Hippocampal formation (tissue), 2 donors: ENCODE data around the gene SLIT3.
"Not testable (repeated sequence)": the region's sequence is repeated elsewhere in the genome, so short reads cannot be mapped to it uniquely, and the experiment has no call there.

Experiments
- DNase-seq, 2 donors: peaks; one replicate each; lab custom pipeline; 2025; lab: John Stamatoyannopoulos, UW

Gene SLIT3

DNA sequence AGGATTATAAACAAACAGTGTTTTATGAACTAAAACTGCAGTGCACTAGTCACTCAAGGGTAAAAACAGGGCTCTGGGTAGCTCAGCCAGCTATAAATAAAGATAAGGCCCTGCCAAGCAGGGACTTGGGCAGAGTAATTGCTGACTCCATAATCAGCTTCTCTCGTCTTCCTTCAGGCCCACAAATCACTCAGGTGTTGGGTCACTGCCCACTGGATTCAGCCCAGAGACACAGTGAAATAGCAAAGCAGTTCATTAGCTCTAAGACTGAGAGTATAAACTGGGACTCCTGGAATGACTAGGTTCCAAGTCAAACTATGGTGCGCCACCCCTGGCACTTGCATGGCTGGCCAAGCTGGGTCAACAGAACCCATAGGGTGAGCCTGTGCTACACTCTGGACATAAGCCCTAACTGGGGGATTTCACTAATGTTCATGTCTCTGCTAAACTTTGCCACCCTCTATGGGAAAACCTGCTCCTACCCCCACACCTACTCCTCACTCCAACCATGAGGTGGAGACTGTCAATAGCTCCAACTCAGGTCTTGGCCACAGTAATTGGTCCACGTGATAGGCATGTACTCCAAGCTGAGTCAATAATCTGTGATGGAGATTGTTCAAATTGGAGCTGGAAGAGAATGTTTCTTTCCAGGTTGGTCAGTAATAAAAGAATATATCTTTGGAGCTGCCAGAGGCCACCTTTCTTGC, 158.5 kb downstream of the SLIT3 start:
- DNase-seq: no peak

DNA sequence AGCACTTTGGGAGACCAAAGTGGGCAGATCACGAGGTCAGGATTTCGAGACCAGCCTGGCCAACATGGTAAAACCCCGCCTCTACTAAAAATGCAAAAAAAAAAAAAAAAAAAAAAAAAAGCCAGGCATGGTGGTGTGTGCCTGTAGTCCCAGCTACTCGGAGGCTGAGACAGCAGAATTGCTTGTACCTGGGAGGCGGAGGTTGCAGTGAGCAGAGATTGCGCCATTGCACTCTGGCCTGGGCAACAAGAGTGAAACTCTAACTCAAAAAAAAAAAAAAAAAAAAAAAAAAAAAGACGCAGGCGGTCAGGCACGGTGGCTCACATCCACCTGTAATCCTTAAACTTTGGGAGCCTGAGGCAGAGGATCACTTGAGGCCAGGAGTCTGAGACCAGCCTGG, 160.7 kb downstream of the SLIT3 start:
- DNase-seq: not testable (repeated sequence)

DNA sequence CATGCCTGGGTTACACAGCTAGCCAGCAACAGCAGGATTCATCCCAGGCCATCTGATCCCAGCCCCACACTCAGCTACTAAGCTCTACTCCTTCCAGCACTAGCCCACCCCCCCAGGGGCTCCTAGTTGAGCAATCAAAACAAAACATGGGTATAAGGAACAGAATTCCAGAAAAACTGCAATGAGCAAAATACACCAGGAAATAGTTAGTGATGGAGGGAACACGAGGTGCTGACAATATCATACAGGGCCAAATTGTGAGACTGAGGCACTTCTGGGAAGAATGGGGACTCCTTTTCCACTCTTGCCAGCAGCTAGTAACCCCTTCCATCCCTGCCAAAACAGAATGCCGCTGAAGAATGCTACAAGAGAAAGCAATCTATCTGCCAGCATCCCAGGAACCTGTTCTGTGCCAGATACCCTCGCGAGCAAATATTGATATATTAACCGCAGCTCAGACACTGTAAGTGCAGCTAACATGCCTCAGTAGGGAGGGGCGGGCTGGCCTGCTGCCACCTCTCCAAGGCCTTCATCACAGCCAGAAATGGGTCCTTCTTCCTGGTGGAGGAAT, 161.4 kb downstream of the SLIT3 start:
- DNase-seq: no peak

DNA sequence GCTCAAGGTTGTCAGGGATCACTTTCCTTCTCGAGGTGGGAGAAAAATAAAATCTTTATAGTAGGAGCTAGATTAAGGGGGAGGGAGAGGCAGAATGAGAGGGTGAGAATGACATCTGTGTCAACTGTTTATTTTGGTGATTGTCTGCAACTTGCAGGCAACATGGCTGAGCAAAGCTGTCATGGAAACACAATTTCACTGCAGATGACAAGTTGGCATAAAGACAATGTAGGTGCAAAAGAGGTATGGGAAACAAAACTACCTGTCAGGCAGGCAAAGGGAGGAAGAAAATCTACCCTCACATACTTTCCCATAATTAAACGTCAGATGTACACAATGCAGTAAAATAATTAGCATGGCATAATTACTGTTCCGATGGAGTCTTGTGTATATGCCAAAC, 167.4 kb downstream of the SLIT3 start:
- DNase-seq: no peak

DNA sequence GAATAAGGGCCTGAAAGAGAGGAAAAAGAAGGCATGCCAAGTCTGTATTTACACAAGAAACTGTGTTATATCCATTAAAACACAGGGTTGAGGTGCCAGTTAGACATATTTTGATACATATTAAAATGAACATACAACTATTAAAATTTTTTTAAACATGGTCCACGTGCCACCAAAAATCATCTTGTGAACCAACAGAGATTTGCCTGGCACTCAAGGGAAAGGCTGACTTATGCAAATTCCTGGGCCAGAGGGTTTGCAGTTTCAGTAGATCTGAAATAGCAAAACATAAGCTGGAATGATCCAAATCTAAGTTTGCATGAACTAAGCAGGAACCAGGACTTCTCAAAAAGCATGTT, 168.7 kb downstream of the SLIT3 start:
- DNase-seq: no peak

DNA sequence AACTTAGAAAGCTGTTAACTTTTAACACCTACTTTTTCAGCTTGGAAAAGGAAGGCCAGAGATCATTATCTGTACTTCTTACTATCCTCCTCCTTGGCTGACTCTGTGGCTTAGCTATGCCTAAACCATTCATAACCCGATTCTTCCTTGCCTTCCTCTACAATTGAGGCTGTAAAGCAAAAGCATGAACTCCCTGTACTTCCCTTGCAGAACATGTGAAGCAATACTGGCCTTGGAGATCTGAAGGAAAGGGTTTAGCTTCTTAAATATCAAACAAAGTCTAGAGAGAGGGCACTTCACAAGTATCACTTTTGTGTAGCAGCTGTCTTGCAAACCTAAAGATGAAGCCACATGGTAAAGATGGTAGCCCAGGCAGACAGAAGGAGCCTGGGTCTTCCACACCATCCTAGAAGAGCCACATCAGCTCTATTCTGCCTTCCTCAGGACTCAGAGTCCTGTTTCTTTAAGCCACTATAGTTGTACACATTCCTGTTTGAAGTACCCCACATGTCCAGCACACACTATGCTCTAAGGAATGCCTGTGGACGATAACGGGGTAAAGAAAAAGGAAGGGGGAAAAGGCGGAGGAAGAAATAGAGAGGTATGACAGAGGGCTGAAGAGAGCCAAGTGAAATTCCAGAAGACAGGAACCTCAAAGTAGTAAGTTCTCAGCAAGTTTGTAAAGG, 169.2 kb downstream of the SLIT3 start:
- no peak for DNase-seq

DNA sequence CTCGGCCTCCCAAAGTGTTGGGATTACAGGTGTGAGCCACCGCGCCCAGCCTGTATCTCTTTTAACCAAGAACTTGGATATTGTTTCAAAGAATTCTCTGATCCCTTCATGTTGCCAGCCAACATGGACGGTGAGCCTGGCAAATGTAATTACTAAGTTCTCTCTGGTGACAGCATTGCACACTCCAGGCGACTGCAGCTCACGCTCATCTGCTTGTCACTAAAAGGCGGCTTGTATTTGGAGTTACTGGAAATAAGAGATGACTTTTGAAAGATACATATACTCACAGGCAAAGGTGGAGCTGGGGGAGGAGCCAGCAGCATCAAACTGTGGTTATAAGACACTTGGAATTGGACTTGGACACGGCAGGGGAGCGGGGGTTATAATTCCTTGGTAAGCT, 172.3 kb downstream of the SLIT3 start:
- DNase-seq: no peak

DNA sequence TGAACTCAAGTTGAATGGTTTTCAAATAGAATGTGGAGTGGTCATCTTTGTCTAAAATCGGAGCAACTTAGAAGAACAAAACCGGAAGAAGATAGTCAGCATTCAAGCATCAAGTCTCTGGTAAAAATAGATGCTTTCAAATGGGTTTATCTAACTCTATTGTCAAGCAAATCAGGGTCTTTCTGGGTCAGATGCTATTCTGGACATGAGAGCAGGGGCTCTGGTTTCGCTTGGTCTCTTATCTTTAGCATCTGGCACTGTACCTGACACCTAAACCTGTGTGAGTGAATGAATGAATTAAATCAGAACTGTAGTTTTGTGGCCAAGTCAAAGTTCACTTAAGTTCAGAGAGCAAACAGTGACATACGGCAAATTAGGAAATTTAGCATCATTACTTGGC, 173.5 kb downstream of the SLIT3 start:
- no peak for DNase-seq

DNA sequence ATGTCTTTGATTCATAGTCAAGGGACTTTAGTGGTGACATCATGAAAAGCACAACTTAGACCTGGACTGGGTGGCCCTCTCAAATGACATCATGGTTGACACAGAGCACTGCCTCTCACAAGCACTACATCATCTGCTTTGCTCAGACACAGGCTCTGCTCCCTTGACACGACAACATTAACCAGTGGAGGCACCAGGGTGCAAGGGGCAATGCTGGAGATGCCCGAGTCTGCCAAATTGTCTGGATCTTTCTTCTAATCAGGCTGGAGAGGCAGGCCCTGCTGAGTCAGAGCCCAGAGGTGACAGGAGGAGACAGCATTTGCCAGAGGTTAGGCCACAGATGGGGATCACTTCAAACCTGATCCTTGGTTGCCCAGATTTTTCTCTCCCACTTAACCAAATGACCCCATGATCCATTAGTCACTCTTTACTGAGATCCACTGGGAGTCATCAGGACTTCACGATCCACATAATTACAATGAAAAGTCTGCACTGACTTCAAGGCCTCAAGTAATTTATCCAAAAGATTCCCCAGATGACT, 174.4 kb downstream of the SLIT3 start:
- no peak for DNase-seq

DNA sequence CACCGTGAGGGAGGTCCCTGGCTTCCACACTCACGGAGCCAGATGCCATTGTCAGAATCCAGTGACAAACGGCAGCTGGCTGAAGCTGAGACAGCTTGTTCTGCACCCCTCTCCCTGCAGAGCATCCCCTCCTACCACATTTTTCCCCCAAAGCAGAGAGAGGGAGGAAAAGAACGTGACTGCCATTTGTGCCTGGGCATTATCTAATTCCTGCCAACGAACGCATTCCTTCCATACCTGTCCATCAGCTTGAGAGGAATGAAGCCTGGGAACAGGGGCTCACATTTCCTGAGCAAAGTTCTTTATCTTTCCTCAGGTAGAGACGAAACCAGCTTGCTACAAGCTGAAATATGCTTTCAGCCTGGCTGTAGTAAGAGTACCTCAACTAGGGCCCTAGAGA, 175.4 kb downstream of the SLIT3 start:
- no peak for DNase-seq

DNA sequence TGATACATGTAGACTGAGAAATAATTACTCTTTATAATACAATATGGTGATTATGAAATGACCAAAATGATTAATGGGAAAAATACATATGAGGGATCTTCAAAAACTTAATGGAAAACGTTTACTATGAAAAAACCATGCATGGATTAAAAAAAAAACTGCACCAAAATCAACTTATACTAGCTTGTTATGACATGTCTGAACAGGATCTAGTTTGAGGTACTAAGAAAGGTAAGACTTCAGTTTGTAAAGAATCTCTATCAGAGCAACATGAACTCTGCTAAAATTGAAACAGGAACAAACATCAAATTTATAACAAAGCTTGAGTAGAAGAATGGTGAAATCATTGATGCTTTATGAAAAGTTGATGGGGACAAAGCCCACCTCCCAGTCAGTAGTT, 178.0 kb downstream of the SLIT3 start:
- DNase-seq: no peak

DNA sequence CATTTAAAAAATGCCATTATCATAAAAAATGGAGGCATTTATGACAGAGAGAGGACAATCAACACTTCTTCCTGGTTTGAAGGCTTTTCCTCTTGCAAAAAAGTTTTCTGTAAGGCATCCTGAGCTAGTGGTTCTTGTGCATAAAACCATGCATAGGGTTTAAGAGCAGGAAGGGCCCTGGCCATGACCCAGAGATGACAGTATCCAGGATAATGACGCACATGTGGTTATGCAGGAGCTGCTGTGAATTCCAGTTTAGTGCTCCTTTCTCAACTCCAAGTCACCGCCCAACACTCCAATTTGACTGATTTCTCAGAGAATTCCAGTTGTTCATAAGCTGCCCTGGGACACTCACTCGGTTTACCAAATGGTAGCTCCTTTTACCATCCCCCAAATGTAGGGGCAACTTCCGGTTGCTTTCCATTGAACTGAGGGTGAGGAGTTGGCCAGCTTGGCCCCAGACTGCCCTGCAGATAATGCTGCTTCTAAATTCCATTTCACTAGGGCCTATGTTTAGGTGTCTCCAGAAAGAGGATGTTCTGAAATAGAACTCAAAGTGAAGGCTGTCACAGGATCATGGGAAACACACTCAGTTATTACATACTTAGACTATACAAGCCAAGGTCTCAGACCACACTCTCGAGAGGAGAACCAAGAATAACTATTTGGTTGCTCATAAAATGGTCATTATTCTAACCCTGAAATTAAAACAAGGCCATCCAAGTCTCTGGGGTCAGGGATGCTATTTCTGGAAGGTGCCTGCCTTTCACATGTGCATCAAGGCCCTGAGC, 179.1 kb downstream of the SLIT3 start:
- DNase-seq: no peak

DNA sequence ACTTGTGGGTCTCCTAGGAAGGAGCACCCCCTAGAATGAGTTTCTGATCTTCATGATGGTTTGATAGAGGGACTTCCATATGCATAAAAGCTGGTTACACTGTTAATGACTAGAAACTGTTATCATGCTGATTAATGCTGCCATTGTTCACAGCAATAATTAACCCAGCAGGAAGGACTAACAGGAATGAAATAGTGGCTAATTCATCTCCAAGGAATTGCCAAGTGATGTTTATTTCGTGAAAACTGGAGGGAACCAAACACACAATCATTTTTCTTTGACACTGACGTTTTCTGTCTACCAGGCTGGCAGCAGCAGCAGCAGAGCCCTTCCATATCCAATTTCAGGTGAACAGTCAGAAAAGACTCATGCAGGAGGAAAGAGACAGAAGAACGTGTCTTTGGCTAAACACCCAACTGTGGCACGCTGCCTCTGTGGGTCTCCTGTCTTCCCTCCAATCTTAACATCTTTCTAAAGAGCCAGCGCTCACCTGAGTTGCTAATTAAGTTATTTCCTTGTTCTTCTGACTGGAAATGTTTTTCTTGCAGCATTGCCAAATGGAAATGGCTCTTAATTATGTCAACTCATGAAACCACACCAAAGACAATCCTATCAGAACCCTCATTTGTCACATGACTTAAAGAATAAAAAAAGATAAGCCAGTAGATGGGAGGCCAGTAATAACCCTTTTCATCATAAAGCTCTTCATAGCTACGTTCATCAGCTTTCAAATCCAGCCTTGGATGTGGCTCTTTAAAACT, 181.5 kb downstream of the SLIT3 start:
- no peak for DNase-seq

DNA sequence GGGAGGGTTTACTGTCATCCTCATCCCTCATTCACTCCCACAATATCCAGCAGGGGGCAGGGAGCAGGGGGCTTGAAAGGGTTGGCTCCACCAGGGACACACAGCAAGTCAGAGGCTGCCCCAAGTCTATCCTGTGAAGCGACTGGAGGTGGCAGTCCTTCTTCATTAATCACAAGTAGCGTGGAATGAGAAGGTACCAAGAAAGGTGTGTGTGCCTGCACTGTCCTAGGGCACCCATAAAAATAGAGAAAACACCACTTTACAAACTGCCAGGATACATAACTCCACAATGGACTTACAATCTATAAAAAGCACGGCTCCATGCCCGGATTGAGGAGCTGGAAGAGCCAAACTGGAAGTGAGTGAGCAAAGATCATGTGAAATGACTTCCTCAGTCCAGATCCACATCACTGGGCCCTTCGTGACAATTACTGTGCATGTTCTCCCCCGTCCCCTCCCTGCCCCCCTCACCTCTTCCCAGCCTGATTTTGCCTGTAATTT, 183.9 kb downstream of the SLIT3 start:
- DNase-seq: no peak

DNA sequence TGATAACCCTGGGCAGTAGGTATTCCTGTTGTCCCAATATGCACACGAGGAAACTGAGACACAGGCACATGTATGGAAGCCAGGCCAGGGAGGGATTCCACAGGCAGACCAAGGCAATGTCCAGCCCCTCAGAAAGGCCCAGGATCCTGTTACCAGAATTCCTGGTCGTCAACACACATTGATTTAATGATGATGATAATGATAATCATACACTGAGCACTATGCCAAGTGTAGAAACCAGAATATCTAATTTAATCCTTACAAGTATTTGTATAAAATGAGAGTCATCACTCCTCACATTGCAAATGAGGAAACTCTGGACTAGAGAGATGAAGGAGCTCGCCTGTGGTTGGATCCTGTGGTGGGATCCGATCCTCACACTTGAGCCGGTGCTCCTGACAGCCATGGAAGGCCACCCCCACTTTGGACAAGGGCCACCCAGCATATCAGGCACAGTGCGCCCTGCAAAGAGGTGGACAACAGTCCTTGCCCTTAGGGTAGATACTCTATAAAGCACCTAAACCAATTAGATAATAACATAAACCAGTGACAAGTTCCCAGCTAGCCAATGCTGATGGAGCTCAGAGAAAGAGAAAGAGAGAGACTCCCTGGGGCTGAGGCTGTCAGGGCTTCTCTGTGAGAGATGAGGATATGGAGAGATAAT, 185.3 kb downstream of the SLIT3 start:
- DNase-seq: no peak

DNA sequence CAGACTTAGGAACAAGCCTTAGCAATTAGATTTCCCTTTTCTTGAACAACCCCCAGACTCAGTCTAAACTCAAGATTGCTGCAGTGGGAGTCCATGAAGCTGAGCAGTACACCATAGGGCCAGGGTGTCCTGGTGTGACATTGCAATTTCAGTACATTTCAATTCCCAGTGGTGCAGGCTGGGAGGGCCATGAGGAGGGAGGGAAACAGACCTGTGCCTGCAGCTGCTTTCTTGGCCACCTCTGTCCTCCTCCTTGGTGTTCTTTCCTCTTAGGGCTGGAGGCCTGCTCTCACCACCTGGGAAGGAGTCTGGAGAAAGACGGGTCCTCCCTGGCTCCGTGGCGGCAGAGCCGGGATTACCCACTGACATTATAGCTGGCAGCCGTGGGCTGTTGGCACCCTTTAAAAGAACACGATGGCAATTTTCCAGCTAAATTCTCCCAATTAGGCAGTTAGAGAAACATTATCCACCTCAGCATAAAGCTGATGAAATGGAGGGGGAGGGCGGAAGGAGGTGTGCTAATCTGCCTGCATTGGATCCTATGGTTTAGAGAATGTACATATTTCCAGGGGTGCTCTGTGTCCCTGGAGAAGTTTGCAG, 186.4 kb downstream of the SLIT3 start:
- DNase-seq: no peak

DNA sequence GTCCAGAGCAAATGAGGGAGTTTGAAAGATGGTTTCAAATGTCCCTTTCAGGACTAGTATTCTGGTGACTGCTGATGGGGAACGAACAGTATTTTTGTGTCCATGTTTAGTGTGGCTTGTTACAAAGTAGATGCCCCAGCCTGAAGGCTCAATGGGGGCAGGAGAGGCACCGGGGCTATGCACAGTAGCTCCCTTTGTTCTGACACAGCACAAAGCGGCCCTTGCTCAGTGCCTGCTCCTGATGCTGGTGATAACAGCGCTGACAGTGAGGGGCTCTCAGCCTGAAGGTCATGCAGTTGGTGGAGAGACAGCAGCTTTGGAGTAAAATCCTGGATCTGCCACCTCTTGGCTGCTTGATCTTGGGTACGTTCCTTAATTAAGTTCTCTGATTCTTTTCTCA, 188.9 kb downstream of the SLIT3 start:
- no peak for DNase-seq

DNA sequence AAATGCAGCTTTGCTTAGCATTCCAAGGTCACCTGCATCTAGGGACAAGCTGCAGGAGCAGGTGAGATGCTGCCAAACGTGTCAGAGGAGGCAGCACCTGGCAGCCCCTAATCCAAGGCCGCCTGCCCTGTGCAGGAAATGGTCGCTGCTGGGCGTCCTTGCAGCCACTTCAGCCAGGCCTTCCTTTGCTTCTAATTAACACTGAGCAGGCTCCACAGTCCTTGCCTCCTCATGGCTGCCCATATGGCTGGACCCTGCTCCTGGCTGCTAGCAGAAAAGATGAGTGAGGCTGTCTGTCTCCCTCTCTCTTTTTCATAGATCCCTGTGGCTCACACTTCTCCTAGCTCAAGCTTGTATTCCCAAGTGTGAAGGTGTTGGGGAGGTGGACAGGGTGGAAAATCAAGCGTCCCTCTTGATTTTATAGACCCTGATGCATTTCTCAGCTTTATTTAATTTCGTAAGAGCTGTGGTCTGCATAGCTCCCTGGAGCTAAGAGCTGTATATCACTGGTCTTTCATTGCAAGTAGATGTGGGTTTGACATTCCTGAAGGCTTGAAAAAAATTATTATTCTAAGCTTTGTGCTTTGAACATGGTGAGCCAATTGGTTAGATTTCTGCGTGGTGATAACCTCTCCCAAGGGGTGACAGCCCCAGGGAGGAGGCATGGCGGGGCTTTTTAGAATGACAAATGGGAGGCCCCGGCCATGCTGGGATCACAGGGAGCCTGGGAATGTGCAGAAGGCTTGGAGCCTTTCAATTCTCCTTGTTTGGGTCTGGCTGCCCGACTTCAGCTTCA, 193.8 kb downstream of the SLIT3 start:
- no peak for DNase-seq

DNA sequence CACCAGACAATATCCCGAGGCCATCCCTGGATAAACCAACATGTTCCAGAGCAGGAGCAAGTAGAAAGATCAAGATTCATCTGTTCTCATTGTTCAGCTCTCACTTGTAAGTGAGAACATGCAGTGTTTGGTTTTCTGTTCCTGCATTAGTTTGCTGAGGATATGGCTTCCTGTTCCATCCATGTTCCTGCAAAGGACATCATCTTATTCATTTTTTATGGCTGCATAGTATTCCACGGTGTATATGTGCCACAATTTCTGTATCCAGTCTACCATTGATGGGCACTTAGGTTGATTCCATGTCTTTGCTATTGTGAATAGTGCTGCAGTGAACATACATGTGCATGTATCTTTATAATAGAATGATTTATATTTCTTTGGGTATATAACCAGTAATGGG, 195.4 kb downstream of the SLIT3 start:
- not testable (repeated sequence) for DNase-seq
